Stomach (tissue), 4 donors: Measurements from ENCODE around the gene ASAP2.

Experiments used
- EP300 ChIP-seq: sonication (generic); formaldehyde crosslinking; IDR thresholded peaks from one replicate; pipeline ENCODE4 v1.6.1; 2017; ENCODE audit warnings: antibody characterized with exemption
- POLR2A ChIP-seq, 4 donors: fragments of 450-650 bp; IDR thresholded peaks; one replicate each; pipeline ENCODE4 v1.6.1; 2016; ENCODE audit warnings: antibody characterized with exemption in 4 of 4, control low read depth in 2 of 4, mild to moderate bottlenecking in 1 of 4, moderate library complexity in 1 of 4
- POLR2AphosphoS5 ChIP-seq, 3 donors: sonication (generic); formaldehyde crosslinking; IDR thresholded peaks; one replicate each; pipeline ENCODE4 v1.6.1; 2016; ENCODE audit warnings: antibody characterized with exemption in 3 of 3
- TF ChIP-seq, protein P1 (sequence below), 7 experiments: fragments of 450-650 bp in 4 of 7; fragments of 200-600 bp in 3 of 7; sonication (generic) in 3 of 7; IDR thresholded peaks; one replicate each; pipeline ENCODE4 v1.5.1; 2016 to 2019; ENCODE audit warnings: antibody characterized with exemption in 7 of 7, control low read depth in 2 of 7, mild to moderate bottlenecking in 1 of 7

DNA sequence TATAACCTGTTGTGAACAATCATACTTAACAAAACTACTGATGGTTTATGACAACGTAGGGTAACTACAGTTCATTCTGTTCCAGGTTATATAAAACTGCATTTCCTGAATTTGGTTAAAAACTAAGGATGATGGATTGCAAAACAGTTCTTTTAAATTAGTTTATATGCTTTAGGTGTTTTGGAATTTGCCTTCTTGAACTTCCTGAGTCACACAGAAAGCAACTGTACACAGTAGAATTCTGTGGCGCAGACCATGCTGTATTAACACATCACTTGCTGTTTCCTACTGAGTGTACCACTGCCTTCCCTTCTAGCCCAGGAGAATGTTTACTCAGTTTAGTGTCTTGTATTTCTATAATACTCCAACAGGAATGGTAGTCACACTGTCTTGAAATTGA is 197.3 kb downstream of the ASAP2 start:
- no peak for TF ChIP-seq POLR2A (IDR thresholded peaks at IDR 0.05)
- TF ChIP-seq, protein P1, sequence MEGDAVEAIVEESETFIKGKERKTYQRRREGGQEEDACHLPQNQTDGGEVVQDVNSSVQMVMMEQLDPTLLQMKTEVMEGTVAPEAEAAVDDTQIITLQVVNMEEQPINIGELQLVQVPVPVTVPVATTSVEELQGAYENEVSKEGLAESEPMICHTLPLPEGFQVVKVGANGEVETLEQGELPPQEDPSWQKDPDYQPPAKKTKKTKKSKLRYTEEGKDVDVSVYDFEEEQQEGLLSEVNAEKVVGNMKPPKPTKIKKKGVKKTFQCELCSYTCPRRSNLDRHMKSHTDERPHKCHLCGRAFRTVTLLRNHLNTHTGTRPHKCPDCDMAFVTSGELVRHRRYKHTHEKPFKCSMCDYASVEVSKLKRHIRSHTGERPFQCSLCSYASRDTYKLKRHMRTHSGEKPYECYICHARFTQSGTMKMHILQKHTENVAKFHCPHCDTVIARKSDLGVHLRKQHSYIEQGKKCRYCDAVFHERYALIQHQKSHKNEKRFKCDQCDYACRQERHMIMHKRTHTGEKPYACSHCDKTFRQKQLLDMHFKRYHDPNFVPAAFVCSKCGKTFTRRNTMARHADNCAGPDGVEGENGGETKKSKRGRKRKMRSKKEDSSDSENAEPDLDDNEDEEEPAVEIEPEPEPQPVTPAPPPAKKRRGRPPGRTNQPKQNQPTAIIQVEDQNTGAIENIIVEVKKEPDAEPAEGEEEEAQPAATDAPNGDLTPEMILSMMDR (IDR thresholded peaks at IDR 0.05) = no peak
- TF ChIP-seq EP300 = no peak
- TF ChIP-seq POLR2AphosphoS5 (IDR thresholded peaks at IDR 0.05) = no peak
